ENCODE results near the gene C1RL.

DNA sequence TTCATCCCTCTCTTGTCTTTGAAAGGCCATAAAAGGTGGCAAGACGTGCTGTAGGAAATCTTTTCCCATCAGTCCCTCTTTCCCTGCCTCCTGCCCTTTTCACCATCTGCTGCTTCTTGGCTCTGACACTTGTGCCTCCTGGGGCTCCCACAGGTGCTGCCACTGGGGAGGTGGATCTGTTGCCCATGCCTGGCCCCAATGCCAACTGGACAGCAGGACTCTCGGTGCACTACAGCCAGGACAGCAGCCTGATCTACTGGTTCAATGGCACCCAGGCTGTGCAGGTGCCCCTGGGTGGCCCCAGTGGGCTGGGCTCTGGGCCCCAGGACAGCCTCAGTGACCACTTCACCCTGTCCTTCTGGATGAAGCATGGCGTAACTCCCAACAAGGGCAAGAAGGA lies 27.7 kb upstream of the C1RL start:
- TF ChIP-seq, protein P1, sequence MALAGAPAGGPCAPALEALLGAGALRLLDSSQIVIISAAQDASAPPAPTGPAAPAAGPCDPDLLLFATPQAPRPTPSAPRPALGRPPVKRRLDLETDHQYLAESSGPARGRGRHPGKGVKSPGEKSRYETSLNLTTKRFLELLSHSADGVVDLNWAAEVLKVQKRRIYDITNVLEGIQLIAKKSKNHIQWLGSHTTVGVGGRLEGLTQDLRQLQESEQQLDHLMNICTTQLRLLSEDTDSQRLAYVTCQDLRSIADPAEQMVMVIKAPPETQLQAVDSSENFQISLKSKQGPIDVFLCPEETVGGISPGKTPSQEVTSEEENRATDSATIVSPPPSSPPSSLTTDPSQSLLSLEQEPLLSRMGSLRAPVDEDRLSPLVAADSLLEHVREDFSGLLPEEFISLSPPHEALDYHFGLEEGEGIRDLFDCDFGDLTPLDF (CRISPR knock-in tag; IDR thresholded peaks at IDR 0.05), result no peak
- no peak for TF ChIP-seq CREB1 (CRISPR knock-in tag; IDR thresholded peaks at IDR 0.05)
- TF ChIP-seq ATF1 (CRISPR knock-in tag; IDR thresholded peaks at IDR 0.05), result no peak

All from WTC11 (cell line).